ENCODE measurements around the gene CMTR1. TPM values are rescaled to one million over a fixed set of nuclear protein-coding genes. Genes with fewer than 3 reads are reported as not detected.

CMTR1 gene
- total and polyA plus RNA-seq, 2 of the 13 experiments (the other 11 are each of a cell fraction or from before 2014, with no cell fraction given) = 19.7 to 55.2 TPM

GRCh38 chr6:37500294-37500608, 67.2 kb downstream of the CMTR1 start:
- CTCF ChIA-PET (ENCODE audit: low intra/inter-chr PET ratio, low total read pairs) = no interaction called here
- TF ChIP-seq HMGXB3 (CRISPR knock-in tag; IDR thresholded peaks at IDR 0.05; ENCODE audit: borderline replicate concordance) (no peak), NCOA1 (CRISPR knock-in tag; IDR thresholded peaks at IDR 0.05) (no peak), DDIT3 (CRISPR knock-in tag; IDR thresholded peaks at IDR 0.05) (no peak), CREM (IDR thresholded peaks at IDR 0.05) (no peak), CREM (CRISPR knock-in tag; IDR thresholded peaks at IDR 0.05) (no peak), STAG1 (CRISPR knock-in tag; IDR thresholded peaks at IDR 0.05) (no peak), ZNF574 (CRISPR knock-in tag; IDR thresholded peaks at IDR 0.05) (no peak), MYNN (CRISPR knock-in tag; IDR thresholded peaks at IDR 0.05; ENCODE audit: low read depth) (no peak), ZNF333 (CRISPR knock-in tag; IDR thresholded peaks at IDR 0.05; ENCODE audit: borderline replicate concordance) (no peak), ZNF235 (CRISPR knock-in tag; IDR thresholded peaks at IDR 0.05; ENCODE audit: borderline replicate concordance) (no peak), ZNF20 (CRISPR knock-in tag; IDR thresholded peaks at IDR 0.05) (no peak), ZNF576 (CRISPR knock-in tag; IDR thresholded peaks at IDR 0.05) (no peak), CREB3 (CRISPR knock-in tag; IDR thresholded peaks at IDR 0.05) (no peak), IKZF1 (IDR thresholded peaks at IDR 0.05) (no peak), MTA3 (CRISPR knock-in tag; IDR thresholded peaks at IDR 0.05) (no peak)
- TF ChIP-seq, protein P1, sequence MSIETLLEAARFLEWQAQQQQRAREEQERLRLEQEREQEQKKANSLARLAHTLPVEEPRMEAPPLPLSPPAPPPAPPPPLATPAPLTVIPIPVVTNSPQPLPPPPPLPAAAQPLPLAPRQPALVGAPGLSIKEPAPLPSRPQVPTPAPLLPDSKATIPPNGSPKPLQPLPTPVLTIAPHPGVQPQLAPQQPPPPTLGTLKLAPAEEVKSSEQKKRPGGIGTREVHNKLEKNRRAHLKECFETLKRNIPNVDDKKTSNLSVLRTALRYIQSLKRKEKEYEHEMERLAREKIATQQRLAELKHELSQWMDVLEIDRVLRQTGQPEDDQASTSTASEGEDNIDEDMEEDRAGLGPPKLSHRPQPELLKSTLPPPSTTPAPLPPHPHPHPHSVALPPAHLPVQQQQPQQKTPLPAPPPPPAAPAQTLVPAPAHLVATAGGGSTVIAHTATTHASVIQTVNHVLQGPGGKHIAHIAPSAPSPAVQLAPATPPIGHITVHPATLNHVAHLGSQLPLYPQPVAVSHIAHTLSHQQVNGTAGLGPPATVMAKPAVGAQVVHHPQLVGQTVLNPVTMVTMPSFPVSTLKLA (IDR thresholded peaks at IDR 0.05) = no peak

More at GRCh38 chr6:37500294-37500608, 67.2 kb downstream of the CMTR1 start:
- Histone ChIP-seq H3K27me3 (ENCODE audit: control insufficient read depth in 1 of 2, insufficient read depth in 2 of 2, low read length in 2 of 2) (no peaks in the 10 kb centered on the region; a peak in 1 of 5 replicates), H3K4me3 (replicated peaks in 1 of 3; ENCODE audit: insufficient read depth in 1 of 3, low read depth in 2 of 3, low read length in 3 of 3) (peak overlapping the region; percentile 28 to 84 (median 67); a peak in 4 of 6 replicates), H3K79me2 (ENCODE audit: insufficient read depth, low read length) (peaks cover 5% of the 10 kb centered on the region), H3K36me3 (replicated peaks in 1 of 2; ENCODE audit: control insufficient read depth in 1 of 2, insufficient read depth in 2 of 2, low read length in 2 of 2) (no peaks in the 10 kb centered on the region), H4K20me1 (ENCODE audit: insufficient read depth, low read length) (no peaks in the 10 kb centered on the region), H3K9me3 (ENCODE audit: low read length) (no peaks in the 10 kb centered on the region), H2AFZ (ENCODE audit: low read length) (peak overlapping the region; percentile 94), H3K4me2 (ENCODE audit: low read depth, low read length) (peak overlapping the region; percentile 94), H3K4me1 (ENCODE audit: insufficient read depth, low read length) (peaks cover 36% of the 10 kb centered on the region), H3K27ac (ENCODE audit: extremely low read length, insufficient read depth, low read length) (no peak overlapping the region), H3K9ac (ENCODE audit: insufficient read depth, low read depth, low read length) (no peak overlapping the region; the same call in 1 of the 2 replicates)
- no TSS peak for BruUV-seq (replicated peaks)
- no peak for DNase-seq (ENCODE audit: low spot score)
- 76% methylated on average over 4 of the region's 4 CpGs for WGBS (ENCODE audit: low lambda C conversion rate)
- in situ Hi-C loops (cut with HindIII; ENCODE audit: extremely low pct_ligation_motif_present, low pct_unique_long_range_greater_than_20kb) = no loop called here
- intact Hi-C loops (cut with micrococcal nuclease; ENCODE audit: unreplicated experiment) = no loop called here
- no peak for ATAC-seq
- FAIRE-seq = no peak
- POLR2A ChIA-PET = interaction anchor here (0.8 to 1.0 kb wide), 3 partner anchors 9 to 67 kb away, joined by 3 to 8 read pairs (median 3); partner anchors contain the start of gene CMTR1

All from HepG2 (cell line).